ENCODE results near the gene MFSD1. TPM values are rescaled to one million over a fixed set of nuclear protein-coding genes. Genes with fewer than 3 reads are reported as not detected.
"Not testable (repeated sequence)": the region's sequence is repeated elsewhere in the genome, so short reads cannot be mapped to it uniquely, and the experiment has no call there.

MFSD1 gene
- total RNA-seq, 1 donor from 2014 or later = 24.1 TPM

GRCh38 chr3:158782283-158782989 lies 19.4 kb upstream of the MFSD1 start:
- Mint-ChIP-seq H3K27me3 (ENCODE audit: low read depth) (no peaks in the 10 kb centered on the region), H3K4me1 (ENCODE audit: low read depth) (no peaks in the 10 kb centered on the region), H3K4me3 (ENCODE audit: low read depth) (no peak overlapping the region), H3K27ac (no peak overlapping the region), H3K9me3 (no peaks in the 10 kb centered on the region), H3K36me3 (ENCODE audit: low read depth) (no peaks in the 10 kb centered on the region)
- no peak for DNase-seq (ENCODE audit: low spot score)
- intact Hi-C loops (cut with micrococcal nuclease) = no loop called here

- H3K27ac Mint-ChIP-seq = no peak overlapping the region
- no peak for DNase-seq (ENCODE audit: low spot score)
- intact Hi-C loops (cut with micrococcal nuclease) = no loop called here
- H3K9me3 Mint-ChIP-seq = no peaks in the 10 kb centered on the region
- H3K27me3 Mint-ChIP-seq (ENCODE audit: low read depth) = no peaks in the 10 kb centered on the region
- no peak overlapping the region for H3K4me3 Mint-ChIP-seq (ENCODE audit: low read depth)
- H3K36me3 Mint-ChIP-seq (ENCODE audit: low read depth) = no peaks in the 10 kb centered on the region
- no peaks in the 10 kb centered on the region for H3K4me1 Mint-ChIP-seq (ENCODE audit: low read depth)
Observed at GRCh38 chr3:158783051-158783450, 18.8 kb upstream of the MFSD1 start.

- Mint-ChIP-seq H3K36me3 (ENCODE audit: low read depth) (no peaks in the 10 kb centered on the region), H3K4me1 (ENCODE audit: low read depth) (no peaks in the 10 kb centered on the region), H3K27ac (no peak overlapping the region), H3K27me3 (ENCODE audit: low read depth) (peaks cover 2% of the 10 kb centered on the region), H3K9me3 (no peaks in the 10 kb centered on the region), H3K4me3 (ENCODE audit: low read depth) (no peak overlapping the region)
- intact Hi-C loops (cut with micrococcal nuclease) = no loop called here
- no peak for DNase-seq (ENCODE audit: low spot score)
Observed at GRCh38 chr3:158785972-158786371, 15.9 kb upstream of the MFSD1 start.

GRCh38 chr3:158788446-158788845 lies 13.4 kb upstream of the MFSD1 start:
- no peaks in the 10 kb centered on the region for H3K9me3 Mint-ChIP-seq
- H3K4me1 Mint-ChIP-seq (ENCODE audit: low read depth) = peaks cover 3% of the 10 kb centered on the region
- peaks cover 6% of the 10 kb centered on the region for H3K27me3 Mint-ChIP-seq (ENCODE audit: low read depth)
- H3K36me3 Mint-ChIP-seq (ENCODE audit: low read depth) = no peaks in the 10 kb centered on the region
- intact Hi-C loops (cut with micrococcal nuclease) = no loop called here
- H3K4me3 Mint-ChIP-seq (ENCODE audit: low read depth) = no peak overlapping the region
- H3K27ac Mint-ChIP-seq = no peak overlapping the region
- DNase-seq (ENCODE audit: low spot score) = no peak

DNA sequence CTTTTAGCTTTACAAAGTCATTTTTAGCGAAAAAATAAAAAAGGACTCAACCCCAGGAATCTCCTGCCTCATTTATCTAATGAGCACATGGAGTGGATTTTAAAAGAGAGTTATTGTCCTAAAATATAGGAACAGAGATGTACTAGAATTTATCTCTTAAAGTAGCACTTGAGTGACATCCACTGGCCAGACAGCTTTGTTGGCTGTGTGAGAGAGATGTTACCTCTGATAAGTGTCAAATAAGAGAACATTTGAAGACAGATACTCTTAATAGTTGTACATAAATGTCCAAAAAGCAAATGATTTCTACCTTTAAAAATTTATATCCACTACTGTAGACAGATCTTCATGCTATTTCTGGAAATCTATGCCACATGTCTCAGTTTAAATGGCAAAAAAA lies 12.3 kb upstream of the MFSD1 start:
- Mint-ChIP-seq H3K27ac (no peak overlapping the region), H3K27me3 (ENCODE audit: low read depth) (peaks cover 6% of the 10 kb centered on the region), H3K36me3 (ENCODE audit: low read depth) (no peaks in the 10 kb centered on the region), H3K4me1 (ENCODE audit: low read depth) (peaks cover 3% of the 10 kb centered on the region), H3K9me3 (peaks cover 4% of the 10 kb centered on the region), H3K4me3 (ENCODE audit: low read depth) (no peak overlapping the region)
- DNase-seq (ENCODE audit: low spot score) = no peak
- intact Hi-C loops (cut with micrococcal nuclease) = no loop called here

DNA sequence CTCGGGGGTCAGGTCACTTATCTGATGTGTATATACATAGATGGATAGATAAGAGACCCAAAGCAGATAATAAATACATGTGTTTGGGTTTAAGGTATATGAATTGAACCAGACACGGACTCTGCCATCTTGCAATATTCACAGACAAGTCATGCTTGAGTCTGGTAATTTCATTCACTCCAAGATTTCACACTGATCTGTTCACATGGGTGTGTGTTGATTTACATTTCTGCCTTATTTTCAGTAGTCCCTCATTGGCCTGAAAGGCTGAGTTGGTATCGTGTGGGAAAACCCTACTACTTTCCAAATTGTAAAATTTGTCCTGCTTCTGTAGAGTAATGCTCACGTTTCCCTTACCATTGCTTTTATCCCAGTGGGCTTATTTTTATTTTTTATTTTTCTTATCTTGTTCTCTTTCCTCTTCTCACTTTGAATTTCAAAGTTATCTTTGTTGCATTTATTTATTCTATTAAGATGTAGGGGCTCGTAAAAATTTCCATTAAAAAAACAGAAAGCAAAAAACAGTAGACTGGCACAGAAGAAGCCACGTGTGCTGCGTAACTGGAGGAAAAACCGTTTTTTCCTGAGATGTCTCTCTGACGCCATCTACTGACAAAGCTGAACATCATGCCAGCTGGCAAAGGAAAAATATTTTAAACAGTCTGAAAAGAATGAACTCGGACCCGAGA lies 10.8 kb upstream of the MFSD1 start:
- H3K4me3 Mint-ChIP-seq (ENCODE audit: low read depth) = peak overlapping the region; percentile 75
- intact Hi-C loops (cut with micrococcal nuclease) = loop anchor here (1.0 to 10.0 kb wide), 6 partner anchors 10 to 252 kb away; partner anchors contain the start of genes LXN and MLF1
- peaks cover 3% of the 10 kb centered on the region for H3K4me1 Mint-ChIP-seq (ENCODE audit: low read depth)
- DNase-seq (ENCODE audit: low spot score) = no peak
- peaks cover 8% of the 10 kb centered on the region for H3K9me3 Mint-ChIP-seq
- H3K27ac Mint-ChIP-seq = peak overlapping the region; percentile 69
- H3K36me3 Mint-ChIP-seq (ENCODE audit: low read depth) = no peaks in the 10 kb centered on the region
- H3K27me3 Mint-ChIP-seq (ENCODE audit: low read depth) = peaks cover 9% of the 10 kb centered on the region

- H3K9me3 Mint-ChIP-seq; DNase-seq (ENCODE audit: low spot score); H3K36me3 Mint-ChIP-seq (ENCODE audit: low read depth); H3K4me3 Mint-ChIP-seq (ENCODE audit: low read depth); H3K4me1 Mint-ChIP-seq (ENCODE audit: low read depth); H3K27ac Mint-ChIP-seq: not testable (repeated sequence)
- peaks cover 14% of the 10 kb centered on the region for H3K27me3 Mint-ChIP-seq (ENCODE audit: low read depth)
- intact Hi-C loops (cut with micrococcal nuclease) = loop anchor here (1.0 to 10.0 kb wide), 6 partner anchors 10 to 252 kb away; partner anchors contain the start of genes LXN and MLF1
Observed at GRCh38 chr3:158791590-158791920, 10.3 kb upstream of the MFSD1 start.

DNA sequence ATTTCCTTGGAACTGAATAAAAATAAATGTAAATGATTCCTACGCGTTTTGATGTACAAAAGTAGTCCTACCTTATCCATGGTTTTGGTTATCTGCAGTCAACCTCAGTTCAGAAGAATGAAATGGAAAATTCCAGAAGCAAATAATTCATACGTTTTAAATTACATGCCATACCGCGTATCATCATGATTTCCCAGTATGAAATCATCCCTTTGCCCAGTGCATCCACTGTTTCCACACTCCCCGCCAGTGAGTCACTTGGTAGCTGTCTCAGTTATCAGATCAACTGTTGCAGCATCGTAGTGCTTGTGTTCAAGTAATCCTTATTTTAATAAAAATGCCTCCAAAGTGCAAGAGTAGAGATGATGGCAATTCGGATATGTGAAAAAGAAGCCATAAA lies 9.1 kb upstream of the MFSD1 start:
- DNase-seq (ENCODE audit: low spot score) = no peak
- peaks cover 8% of the 10 kb centered on the region for H3K9me3 Mint-ChIP-seq
- peaks cover 16% of the 10 kb centered on the region for H3K27me3 Mint-ChIP-seq (ENCODE audit: low read depth)
- no peak overlapping the region for H3K4me3 Mint-ChIP-seq (ENCODE audit: low read depth)
- intact Hi-C loops (cut with micrococcal nuclease) = loop anchor here (10.0 kb wide), 1 partner anchor 218 kb away; the partner anchor contains the start of gene MLF1
- H3K4me1 Mint-ChIP-seq (ENCODE audit: low read depth) = peaks cover 3% of the 10 kb centered on the region
- H3K36me3 Mint-ChIP-seq (ENCODE audit: low read depth) = no peaks in the 10 kb centered on the region
- no peak overlapping the region for H3K27ac Mint-ChIP-seq

- no peak overlapping the region for H3K4me3 Mint-ChIP-seq (ENCODE audit: low read depth)
- peaks cover 23% of the 10 kb centered on the region for H3K27me3 Mint-ChIP-seq (ENCODE audit: low read depth)
- H3K36me3 Mint-ChIP-seq (ENCODE audit: low read depth) = no peaks in the 10 kb centered on the region
- no peak overlapping the region for H3K27ac Mint-ChIP-seq
- DNase-seq (ENCODE audit: low spot score) = no peak
- intact Hi-C loops (cut with micrococcal nuclease) = loop anchor here (10.0 kb wide), 1 partner anchor 219 kb away; the partner anchor contains the start of gene MLF1
- peaks cover 8% of the 10 kb centered on the region for H3K9me3 Mint-ChIP-seq
- peaks cover 3% of the 10 kb centered on the region for H3K4me1 Mint-ChIP-seq (ENCODE audit: low read depth)
Observed at GRCh38 chr3:158794206-158794605, 7.6 kb upstream of the MFSD1 start.

DNA sequence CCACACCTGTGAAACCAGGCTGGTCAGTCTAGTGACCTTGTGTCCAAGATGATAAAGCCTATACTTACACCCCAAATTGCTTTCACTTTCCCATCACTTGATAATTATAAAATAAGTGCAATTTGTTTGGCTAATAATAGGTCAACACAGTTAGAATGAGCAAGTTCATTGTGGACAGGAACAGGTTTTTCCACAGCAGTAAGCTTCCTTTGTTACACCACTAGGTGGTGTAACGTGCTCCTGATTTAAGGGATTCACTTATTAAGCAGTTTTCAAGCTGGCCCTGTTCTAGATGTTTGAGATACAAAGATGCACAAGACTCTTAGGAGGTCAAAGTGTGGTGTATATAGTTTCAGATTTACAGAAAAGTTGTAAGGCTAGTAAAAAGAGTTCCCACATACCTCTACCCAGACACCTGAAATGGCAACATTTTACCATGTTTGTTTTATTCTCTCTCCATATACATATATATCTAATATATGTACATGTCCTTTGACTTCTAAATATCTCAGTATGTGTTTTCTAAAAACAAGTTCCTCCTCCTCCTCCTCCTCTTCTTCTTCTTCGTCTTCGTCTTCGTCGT lies 6.8 kb upstream of the MFSD1 start:
- Mint-ChIP-seq H3K36me3 (ENCODE audit: low read depth) (no peaks in the 10 kb centered on the region), H3K27me3 (ENCODE audit: low read depth) (peaks cover 24% of the 10 kb centered on the region), H3K27ac (no peak overlapping the region), H3K4me3 (ENCODE audit: low read depth) (no peak overlapping the region), H3K4me1 (ENCODE audit: low read depth) (peaks cover 3% of the 10 kb centered on the region), H3K9me3 (peaks cover 8% of the 10 kb centered on the region)
- intact Hi-C loops (cut with micrococcal nuclease) = loop anchor here (5.0 to 10.0 kb wide), 2 partner anchors 220 to 457 kb away; partner anchors contain the start of gene MLF1
- no peak for DNase-seq (ENCODE audit: low spot score)

GRCh38 chr3:158801201-158801600 lies 653 bp upstream of the MFSD1 start:
- peak overlapping the region; percentile 87 for H3K4me3 Mint-ChIP-seq (ENCODE audit: low read depth)
- no peaks in the 10 kb centered on the region for H3K9me3 Mint-ChIP-seq
- peaks cover 16% of the 10 kb centered on the region for H3K4me1 Mint-ChIP-seq (ENCODE audit: low read depth)
- H3K27me3 Mint-ChIP-seq (ENCODE audit: low read depth) = peaks cover 18% of the 10 kb centered on the region
- no peak for DNase-seq (ENCODE audit: low spot score)
- H3K27ac Mint-ChIP-seq = peak overlapping the region; percentile 82
- H3K36me3 Mint-ChIP-seq (ENCODE audit: low read depth) = no peaks in the 10 kb centered on the region
- intact Hi-C loops (cut with micrococcal nuclease) = loop anchor here (1.0 to 10.0 kb wide), 3 partner anchors 10 to 706 kb away; partner anchors contain the start of gene GFM1

DNA sequence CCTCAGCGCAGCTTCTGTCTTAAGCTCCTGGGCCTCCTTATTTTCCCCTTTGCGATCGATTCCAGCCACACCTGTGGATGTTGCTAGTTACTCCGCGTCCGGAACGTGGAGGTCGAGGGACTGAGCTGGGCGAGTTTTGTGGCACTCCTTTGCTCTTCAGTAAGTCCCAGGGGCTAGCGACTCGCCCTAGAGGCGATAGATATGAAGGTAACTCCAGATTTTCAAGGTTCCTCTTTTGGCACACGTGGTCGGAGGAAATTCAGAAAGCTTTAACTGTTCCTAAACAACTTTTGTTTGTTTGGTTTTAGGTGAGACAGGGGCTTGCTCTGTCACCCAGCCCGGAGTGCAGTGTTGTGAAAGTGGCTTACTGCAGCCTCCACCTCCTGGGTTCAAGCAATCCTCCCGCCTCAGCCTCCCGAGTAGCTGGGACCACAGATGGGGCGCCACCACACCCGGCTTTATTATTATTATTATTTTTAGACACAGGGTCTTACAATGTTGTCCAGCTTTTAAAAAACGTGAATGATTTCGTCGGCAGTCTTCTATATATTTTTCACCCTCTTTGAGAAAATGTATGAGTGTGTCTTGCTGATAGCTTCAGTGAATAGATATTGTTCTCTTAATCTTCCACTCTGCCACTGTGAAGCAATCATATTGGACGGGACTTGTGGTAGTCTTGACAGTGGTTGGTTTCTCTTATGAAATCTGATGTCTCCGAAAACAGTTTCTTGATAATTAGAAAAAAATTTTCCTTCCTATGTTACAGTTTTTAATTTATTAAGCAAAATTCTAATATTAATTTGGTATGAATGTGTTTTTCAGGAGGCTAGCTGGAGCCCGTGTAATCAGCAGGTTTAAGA lies 785 bp downstream of the MFSD1 start:
- Mint-ChIP-seq H3K36me3 (ENCODE audit: low read depth) (peaks cover 4% of the 10 kb centered on the region), H3K4me1 (ENCODE audit: low read depth) (peaks cover 16% of the 10 kb centered on the region), H3K27me3 (ENCODE audit: low read depth) (peaks cover 11% of the 10 kb centered on the region), H3K4me3 (ENCODE audit: low read depth) (peak overlapping the region; percentile 87), H3K9me3 (no peaks in the 10 kb centered on the region), H3K27ac (peak overlapping the region; percentile 82)
- intact Hi-C loops (cut with micrococcal nuclease) = loop anchor here (5.0 to 10.0 kb wide), 2 partner anchors 160 to 708 kb away; partner anchors contain the start of gene GFM1
- DNase-seq (ENCODE audit: low spot score) = no peak

Measured in activated T-helper 2 cell treated with anti-CD3 and anti-CD28 coated beads, Interferon-gamma antibody, Interleukin-2, Interleukin-4, amounts not matched to agents 10 μg/mL and 5 μg/mL and 100 μg/mL, durations not matched to agents 14 hours and 24 hours and 36 hours (primary cell).